GM18861 (cell line): ENCODE data around the gene ZNF737.
"Not testable (repeated sequence)": the region's sequence is repeated elsewhere in the genome, so short reads cannot be mapped to it uniquely, and the experiment has no call there.

Experiments used
- ATAC-seq: cut with Tn5 transposase; IDR thresholded peaks from one replicate; pipeline ENCODE4 v1.9.1; 2021; ENCODE audit not compliant: unreplicated experiment

The ZNF737 gene

DNA sequence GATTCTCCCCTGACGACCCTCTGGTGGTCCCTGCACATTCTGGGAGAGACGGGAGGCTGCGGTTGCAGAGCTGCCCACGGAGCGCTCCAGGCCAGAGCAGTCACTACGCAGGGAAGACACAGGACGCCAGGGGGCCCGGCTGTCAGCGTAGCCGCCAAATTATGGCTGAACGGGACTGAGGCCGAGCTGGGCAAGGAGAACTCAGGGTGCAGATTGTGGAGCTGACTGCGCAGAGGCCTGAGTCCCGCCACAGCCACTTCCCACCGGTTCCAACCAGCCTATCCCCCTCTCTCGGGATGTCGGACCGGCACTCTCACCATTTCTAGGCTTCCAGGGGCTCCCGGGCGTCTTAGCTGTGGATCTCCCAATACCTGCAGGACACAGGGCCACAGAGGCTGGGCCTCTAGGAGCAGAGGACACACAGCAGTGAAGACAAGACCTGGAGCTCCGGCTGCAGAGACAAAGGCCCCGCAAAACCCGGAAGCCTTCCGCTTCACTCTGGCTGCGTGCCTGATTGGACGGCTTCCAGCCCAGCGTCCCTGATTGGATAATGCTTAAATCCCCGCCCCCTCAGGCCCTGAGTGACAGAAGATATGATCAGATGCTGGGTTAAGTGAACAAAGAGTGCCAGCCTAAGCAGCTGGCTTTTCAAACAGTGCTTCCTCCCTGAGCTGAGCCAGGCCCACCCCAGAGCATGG is at the start of gene ZNF737:
TSS of gene ZNF737 (minus strand) at position 461 of the 698 bp plus-strand sequence. CDS start at position 320, 141 bp downstream.
- ATAC-seq, result peak; percentile 93

DNA sequence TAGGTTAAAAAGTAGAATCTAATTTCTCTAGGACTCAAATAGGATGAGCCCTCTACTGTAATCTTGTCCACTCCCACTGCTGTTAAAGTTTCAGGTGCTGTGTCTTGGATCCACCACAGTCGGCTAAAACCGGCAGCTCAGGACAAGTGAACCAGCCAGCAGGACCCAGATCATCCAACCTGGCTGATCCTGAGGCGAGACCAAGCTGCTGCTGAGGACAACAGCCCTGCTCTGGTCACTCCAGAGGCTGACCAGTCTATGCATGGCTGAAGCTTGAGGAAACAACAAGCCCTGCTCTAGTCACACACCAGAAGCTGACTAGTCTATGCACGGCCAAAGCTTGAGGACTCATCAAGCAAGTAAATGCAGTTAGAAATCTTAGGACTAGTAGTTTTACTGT is 49.4 kb upstream of the ZNF737 start:
- not testable (repeated sequence) for ATAC-seq

DNA sequence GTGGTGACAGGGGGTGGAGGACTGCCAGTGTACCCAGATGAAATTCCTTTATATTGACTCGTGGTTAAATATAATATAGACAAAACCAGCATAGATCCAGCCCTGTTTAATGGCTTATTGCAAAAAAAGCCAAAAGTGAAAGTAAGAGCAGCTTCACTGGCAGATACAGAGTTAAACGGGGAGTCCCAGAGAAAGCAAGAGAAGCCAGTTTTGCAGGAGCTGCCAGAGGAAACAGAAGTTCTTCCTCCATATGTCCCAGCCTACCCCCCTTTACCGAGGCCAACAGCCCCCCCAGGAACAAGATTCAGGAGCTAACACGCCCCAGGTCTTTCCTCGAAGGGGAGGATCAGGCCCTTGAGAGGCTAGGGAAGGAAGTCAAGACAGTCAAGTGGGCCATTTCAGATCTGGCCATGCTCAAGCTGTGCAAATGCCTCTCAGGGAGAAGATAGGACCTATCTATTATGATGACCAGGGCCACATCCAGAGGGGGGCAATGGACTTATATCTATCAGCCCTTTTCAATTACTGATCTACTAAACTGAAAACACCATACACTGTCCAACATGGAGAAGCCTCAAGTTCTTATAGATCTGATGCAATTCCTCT is 47.2 kb upstream of the ZNF737 start:
- ATAC-seq, result no peak

DNA sequence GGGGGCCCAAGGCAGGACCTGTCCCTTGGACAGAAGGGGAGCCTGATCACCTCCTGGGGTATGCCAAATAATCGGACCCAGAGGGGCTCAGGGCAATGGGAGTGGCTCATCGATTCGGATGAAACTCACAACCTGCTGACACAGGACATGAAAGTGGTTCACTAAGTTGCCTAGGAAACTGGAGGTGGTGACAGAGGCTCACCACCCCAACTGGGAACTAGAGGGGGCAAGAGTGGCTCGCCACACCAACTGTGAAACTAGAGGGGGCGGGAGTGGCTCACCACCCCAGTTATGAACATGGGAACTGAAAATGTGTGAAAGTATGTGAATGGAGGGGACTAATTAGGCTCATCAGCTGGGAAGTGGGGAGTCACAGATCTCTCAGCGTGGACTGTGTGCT is 46.3 kb upstream of the ZNF737 start:
- no peak for ATAC-seq

DNA sequence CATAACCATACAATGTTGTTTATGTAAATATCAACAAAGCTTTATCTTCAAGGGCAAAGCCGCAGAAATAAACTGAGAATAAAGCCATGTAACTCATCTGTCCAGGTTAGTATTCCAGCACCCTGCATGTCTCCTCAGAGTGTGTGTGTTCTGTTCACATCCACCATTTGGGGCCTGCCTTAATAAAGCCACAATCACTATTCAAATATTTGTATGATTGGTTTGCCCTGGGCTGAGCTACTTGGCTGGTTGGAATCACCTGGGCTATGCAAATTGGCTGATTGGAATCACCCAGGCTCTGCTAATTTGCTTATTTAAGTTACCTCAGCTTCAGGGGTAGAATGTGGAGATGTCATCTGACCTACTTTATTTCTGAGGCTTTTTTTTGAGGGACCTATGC is 42.4 kb upstream of the ZNF737 start:
- ATAC-seq, result no peak

DNA sequence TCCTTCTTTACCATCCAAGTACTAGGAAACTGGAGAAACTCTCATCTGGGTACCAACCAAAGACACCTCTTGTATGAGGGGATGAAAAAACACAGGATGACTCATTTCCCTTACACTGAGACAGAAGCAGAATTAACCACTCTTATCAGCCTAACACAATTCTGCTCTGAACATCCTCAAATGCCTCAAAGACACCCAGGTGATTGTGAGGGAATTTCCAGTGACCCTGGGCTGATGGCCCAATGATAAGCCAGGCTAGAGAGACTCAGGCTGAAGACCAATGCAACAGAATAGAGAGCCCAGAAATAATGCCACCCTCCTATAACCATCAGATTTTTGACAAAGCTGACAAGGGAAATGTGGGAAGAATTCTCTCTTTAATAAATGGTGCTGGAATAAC is 7.0 kb downstream of the ZNF737 start:
- no peak for ATAC-seq

DNA sequence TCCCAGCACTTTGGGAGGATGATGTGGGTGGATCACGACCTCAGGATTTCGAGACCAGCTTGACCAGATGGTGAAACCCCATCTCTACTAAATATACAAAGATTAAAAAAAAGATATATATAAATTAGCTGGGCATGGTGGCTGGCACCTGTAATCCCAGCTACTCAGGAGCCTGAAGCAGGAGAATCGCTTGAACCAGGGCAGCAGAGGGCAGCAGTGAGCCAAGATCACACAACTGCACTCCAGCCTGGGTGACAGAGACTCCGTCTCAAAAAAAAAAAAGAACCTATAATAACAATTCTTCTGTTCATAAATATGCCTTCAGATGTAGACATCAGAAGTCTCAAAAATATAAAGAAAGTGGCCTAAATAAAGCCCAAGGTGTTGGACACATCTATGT is 7.6 kb downstream of the ZNF737 start:
- ATAC-seq, result no peak

DNA sequence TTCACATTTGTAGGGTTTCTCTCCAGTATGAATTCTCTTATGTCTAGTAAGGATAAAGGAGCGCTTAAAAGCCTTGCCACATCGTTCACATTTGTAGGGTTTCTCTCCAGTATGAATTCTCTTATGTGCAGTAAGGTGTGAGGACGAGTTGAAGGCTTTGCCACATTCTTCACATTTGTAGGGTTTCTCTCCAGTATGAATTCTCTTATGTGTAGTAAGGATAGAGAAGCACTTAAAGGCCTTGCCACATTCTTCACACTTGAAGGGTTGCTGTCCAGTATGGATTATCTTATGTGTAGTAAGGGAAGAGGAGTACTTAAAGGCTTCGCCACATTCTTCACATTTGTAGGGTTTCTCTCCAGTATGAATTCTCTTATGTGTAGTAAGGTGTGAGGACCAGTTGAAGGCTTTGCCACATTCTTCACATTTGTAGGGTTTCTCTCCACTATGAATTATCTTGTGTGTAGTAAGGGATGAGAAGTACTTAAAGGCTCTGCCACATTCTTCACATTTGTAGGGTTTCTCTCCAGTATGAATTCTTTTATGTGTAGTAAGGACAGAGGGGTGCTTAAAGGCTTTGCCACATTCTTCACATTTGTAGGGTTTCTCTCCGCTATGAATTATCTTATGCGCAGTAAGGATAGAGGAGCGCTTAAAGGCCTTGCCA is 20.8 kb downstream of the ZNF737 start:
- not testable (repeated sequence) for ATAC-seq

DNA sequence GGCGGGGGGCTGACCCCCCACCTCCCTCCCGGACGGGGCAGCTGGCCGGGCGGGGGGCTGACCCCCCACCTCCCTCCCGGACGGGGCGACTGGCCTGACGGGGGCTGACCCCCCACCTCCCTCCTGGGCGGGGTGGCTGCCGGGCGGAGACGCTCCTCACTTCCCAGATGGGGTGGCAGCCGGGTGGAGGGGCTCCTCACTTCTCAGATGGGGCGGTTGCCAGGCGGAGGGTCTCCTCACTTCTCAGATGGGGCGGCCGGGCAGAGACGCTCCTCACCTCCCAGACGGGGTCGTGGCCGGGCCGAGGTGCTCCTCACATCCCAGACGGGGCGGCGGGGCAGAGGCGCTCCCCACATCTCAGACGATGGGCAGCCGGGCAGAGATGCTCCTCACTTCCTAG is 35.3 kb downstream of the ZNF737 start:
- ATAC-seq, result not testable (repeated sequence)

DNA sequence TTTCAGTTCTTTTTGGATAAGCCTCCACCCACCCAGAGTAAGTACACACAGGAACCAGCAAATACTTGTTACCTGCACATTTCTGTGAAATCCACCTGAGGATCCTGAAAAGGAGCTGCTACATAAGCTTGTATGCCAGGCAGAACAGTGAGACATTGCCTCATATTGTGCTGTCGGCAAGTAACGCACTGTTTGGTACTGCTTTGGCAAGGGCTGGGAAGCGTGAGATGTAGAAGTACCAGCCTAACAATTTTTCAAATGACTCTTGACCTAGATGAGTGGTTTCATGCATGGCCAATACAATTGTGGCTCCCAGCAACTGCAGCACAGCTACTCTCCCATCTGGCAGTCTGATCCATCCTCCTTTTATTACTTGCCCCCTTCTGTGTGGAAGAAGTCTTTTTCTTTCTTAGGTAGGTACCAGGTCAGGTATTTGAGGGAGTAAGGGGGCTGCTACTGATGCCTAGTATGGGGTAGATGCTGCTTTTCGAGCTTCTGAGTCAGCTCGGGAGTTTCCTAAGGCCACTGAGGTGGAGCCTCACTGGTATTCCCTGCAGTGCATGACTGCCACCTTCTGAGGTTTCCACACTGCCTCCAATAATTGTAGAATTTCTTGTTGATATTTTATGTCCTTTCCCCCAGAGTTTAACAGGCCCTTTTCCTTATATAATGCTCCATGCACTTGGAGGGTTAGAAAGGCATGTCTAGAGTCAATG is 52.2 kb downstream of the ZNF737 start:
- no peak for ATAC-seq

DNA sequence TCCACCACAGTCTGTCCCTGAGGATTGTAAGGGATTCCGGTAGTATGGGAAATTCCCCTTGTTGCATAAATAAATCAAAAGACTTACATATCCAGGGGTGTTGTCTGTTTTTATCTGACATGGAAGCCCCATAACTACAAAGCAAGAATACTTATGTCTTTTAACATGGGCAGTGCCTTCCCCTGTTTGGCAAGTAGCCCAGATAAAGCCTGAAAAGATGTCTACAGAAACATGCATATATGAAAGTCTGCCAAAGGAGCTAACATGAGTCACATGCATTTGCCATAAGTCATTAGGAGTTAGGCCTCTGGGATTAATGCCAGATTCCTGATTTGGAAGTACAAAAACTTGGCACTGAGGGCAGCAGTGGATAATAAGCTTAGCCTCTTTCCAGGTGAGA is 62.1 kb downstream of the ZNF737 start:
- no peak for ATAC-seq
